GM21381 (cell line): ENCODE measurements around the gene UNC93B1.

ENCODE experiments used
- ATAC-seq: cut with Tn5 transposase; IDR thresholded peaks from one replicate; pipeline ENCODE4 v1.9.1; 2021; ENCODE audit warnings: mild to moderate bottlenecking, moderate library complexity; ENCODE audit not compliant: unreplicated experiment

UNC93B1 gene

DNA sequence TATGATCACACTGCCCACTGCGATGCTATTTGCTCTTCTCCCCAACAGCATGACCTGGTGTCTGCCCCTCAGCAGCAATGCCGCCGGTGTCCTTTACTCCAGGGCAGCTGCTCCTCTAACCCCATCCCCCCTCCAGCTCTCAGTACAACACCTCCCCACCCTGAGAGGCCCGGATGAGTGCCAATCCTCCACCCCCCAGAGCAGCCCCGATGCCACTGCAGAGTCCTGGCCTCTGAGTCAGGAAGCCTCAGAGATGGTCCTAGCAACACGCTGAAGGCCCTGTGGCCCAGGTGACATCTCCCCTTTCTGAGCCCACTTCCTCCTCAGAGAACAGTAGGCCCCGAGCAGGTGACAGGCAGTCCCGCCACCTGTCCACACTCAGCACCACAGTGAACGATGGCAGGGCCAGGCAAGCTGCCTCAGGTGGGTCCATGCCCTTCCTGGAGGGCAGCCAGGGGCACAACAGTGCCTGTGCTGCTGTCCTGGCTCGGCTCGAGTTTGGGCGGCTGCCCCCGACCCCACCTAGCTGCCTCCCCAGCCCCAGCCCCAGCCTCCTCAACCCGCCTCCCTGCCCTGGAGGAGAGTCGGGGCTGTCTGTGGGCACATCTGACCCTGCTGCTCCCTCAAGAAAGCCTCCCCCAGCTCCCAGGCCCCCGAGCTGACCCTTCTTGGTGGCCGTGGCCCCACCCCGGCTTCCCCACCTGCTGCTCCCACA, 22.7 kb upstream of the UNC93B1 start:
- no peak for ATAC-seq

DNA sequence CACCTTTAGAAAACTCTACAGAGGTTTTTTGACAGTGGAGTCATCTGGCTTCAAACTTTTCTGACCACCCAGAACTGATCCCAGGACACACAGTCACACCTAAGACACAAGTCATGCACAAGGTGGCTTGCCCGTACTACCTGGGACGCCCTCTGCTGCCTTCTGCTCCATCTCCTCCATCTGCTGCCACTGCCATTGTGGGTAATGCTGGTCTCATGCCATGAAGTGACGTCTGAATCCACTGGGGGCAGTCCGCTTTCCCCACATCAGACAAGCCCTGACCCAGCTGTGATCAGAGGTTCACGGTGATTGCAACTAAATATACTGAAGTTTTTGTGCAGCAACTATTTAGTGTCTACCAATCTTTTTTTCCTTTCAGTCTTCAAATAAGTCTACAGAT, 21.1 kb upstream of the UNC93B1 start:
- ATAC-seq = no peak

DNA sequence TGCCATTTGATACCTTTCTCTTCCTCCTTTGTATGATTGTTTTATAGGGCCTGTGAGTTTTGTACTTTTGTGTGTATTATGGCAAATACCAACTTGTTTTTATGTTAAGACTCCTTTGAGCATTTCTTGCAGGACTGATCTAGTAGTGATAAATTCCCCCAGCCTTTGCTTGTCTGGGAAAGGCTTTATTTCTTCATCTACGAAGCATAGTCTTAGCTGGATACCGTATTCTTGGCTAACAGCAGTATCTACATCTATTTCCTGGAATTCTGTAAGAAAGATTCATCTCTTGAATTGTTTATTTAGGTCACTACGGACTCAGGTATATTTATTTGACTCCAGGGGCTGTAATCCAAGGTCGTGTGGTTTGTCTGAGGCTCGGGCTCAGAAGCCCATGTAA, 20.6 kb upstream of the UNC93B1 start:
- no peak for ATAC-seq

DNA sequence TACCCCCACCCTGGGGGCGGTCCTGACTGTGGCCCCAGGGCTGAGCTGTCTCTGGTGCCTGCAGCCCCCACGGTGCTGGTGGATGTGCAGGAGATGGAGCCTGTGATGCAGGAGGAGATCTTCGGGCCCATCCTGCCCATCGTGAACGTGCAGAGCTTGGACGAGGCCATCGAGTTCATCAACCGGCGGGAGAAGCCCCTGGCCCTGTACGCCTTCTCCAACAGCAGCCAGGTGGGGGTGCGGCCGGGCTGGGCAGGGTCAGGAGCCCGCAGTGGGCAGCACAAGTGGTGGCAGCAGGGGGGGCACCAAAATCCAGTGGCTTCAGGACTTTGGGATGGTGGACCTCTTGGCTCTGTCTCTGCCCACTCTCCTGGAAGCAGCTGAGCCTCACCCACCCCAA, 18.6 kb upstream of the UNC93B1 start:
- ATAC-seq = no peak

DNA sequence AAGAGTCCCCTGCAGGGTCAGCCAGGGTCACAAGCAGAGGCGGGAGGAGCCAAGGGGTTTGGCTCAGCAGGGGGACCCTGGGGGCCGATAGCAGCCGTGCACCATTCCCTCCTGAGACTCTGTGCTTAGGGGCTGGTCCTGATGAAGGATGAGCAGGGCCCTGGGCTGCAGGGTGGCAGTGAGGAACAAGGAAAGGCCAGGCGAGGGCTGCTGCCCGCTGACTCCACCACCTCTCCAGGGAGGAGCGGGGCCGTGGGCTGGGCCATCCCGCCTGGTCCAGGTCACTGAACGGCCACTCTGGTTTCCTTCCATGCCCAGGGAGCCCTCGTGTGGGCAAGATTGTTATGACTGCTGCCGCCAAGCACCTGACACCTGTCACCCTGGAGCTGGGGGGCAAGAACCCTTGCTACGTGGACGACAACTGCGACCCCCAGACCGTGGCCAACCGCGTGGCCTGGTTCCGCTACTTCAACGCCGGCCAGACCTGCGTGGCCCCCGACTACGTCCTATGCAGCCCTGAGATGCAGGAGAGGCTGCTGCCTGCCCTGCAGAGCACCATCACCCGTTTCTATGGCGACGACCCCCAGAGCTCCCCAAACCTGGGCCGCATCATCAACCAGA, 17.4 kb upstream of the UNC93B1 start:
- ATAC-seq = no peak

DNA sequence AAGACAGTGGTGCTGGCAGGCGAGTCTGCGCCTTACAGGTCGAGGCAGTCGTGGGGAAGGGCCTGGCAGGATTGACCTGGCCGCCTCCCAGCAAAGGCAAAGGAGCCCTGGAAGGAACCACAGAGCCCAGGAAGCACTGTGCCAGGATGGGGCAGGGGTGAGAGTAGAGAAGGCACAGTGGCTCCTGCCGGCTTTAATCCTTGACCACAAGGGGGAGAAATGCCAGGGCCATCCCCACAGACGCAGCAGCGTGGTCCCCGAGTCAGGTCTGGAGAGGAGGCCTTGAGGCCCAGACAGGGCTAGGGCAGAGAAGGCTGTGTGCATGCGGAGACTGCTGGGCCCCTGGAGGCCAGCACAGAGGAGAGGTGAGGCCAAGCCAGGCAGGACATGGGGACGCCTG, 16.7 kb upstream of the UNC93B1 start:
- ATAC-seq = no peak

DNA sequence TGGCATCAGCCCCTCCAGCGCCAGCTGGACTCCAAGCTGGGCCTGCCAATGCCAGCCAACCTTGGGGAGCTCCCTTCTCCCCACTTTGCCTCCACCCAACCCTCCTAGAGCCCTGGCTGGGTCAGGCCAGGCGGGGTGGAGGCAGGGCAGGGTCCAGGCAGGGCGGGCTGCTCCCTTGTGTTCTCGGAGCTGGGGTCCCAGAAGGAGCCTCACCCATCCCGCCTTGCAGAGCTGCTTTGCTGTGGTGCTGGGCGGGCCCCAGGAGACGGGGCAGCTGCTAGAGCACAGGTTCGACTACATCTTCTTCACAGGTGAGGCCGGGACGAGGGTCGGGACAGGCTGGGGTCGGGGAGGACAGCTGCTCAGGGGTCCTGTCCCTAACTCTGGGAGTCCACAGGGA, 15.6 kb upstream of the UNC93B1 start:
- no peak for ATAC-seq

DNA sequence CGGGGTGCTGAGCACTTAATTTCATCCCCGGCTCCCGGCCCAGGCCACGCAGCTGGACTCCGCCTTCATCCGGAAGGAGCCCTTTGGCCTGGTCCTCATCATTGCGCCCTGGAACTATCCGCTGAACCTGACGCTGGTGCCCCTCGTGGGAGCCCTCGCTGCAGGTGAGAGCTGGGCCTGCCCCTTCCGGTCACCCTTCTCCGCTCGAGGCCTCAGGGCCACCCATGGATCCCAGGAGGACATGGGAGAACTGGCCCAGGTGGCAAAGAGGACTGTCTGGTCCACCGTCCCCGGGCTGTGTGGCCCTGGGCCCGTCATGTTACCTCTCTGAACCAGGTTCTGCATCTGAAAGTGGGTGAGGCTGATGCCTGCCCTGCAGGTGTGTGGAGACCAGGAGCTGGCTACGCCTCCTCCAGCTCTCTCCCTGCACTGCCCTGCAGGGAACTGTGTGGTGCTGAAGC, 14.9 kb upstream of the UNC93B1 start:
- ATAC-seq = no peak

DNA sequence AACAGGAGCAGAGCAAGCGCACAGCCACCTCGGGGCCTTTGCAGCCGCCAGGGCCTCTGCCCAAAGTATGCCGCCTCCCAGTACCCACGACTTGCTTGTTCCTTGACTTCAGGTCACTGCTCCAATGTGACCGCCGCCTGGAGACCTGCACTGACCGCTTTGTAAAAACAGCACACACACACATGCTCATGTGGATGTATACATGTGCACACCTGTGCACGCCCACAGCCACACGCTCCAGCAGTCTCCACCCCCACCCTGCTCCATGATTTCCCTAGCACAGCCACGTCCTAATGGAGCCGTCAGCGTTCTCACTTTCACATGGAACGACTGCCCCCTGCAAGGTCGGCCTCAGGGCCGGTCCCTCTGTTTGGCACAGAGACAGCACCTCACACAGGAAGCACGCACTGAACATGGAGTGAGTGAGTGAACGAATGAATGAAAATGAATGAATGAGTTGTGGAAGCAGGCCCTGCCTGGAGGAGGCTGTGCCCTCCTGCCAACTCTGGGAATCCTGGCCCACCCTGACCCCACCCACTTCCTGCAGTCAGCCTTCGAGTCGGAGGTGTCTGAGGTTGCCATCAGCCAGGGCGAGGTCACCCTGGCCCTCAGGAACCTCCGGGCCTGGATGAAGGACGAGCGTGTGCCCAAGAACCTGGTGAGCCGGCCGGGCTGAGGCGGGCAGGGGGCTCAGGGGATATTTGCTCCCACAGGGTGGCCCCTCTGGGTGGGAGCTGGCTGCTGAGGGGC, 14.3 kb upstream of the UNC93B1 start:
- ATAC-seq = no peak

DNA sequence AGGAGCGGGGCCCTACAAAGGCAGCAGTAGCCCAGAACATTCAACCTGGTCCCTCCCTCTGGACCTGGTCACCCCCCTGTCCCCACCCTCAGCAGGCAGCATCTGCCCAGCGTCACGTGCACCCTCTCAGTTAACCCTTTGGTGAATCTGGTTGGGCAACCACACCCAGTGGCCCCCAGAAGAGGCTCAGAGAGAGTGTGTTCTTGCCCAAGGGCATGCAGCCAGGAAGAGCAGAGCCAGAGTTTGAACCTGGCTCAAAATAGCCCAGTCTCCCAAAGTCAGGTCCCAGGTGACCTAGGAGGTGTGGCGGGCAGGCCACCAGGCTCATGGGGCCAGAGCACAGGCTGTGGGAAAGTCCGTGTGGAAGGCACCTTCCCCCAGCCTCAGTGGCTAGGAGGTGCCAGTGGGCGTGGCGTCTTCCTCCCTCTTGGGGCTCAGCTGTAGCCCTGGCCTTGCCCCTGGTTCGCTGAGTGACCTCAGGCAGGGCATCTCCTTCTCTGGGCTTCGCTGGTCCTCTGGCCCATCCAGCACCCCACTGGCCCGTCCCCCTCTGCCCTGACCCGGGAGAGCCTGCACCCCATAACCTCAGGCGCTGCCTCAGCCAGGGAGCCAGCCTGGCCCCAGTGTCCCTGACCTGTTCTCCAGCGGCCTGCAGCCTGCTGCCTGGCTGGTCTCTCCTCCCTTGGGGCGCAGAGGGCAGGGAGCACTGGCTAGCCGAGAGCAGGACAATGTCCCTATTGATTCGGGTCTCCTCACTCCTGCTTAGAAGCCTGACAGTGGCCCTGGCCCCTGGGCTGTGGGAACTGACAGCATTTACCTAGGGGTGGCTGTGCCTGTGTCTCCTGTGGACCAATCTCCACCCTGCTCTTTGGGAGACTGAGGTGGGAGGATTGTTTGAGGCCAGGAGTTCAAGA, 13.3 kb upstream of the UNC93B1 start:
- no peak for ATAC-seq

DNA sequence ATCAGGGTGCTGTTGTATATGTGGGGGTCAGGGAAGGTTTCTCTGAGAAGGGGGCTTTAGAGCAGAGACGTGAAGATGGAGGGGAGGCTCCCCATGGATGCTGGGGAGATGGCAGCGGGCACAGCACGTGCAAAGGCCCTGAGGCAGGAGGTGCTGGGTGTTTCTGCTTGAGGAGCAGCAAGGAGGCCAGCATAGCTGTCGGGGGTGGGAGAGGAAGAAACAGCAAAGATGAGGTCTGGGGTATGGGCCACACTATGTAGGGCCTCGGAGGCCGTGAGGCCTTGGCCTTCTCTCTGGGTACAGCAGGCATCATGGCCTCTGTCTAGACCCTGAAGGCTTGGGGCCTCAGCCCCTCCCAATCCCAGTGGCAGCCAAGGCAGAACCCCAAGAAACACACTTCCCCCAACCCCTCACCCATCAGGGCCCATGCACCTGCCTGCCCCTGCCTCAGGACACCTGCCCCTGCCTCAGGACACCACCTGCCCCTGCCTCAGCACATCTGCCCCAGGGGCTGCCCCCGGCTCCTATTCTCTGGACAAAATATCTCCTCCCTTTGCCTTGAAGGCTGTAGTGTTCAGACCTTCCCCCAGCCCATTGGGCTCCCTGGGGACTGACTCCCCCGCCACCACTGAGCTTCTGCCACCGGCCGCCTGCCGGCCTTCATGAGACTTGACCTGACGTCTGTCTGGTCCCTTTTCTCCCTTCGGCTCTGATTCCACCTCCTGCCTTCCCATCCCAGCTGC, 12.4 kb upstream of the UNC93B1 start:
- no peak for ATAC-seq

DNA sequence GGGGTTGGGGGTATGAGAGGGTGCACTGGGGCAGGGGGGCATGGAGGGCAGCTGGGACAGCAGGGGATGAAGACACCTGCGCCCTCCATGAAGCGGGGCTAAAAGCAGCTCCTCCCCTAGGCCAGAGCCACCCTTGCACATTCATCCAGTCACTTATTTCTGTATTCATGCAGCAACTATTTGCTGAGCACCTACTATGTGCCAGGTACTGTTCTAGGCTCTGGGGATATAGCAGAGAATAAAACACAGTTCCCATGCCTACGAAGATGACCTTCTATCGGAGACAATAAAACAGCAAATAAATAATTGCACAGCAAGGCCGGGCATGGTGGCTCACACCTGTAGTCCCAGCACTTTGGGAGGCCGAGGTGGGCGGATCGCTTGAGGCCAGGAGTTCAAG, 11.6 kb upstream of the UNC93B1 start:
- ATAC-seq = no peak

DNA sequence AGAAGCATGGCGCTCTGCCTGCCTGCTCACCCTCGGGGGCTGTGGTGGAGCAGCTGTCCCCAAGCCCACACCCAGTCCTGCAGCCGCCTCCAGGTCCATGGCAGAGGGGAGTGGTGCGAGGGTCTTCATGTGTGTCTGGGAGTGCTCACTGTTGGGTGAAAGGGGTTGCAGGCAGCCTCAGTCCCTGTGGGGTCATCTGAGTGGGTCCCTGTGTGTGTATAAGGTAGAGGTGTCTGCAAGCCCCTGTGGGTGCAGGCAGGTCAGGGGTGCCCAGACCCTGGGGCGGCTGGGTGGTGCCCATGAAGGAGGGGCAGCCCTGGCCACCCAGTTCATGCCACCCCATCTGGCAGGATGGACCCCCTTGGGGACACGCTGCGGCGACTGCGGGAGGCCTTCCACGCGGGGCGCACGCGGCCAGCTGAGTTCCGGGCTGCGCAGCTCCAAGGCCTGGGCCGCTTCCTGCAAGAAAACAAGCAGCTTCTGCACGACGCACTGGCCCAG, 11.1 kb upstream of the UNC93B1 start:
- no peak for ATAC-seq

DNA sequence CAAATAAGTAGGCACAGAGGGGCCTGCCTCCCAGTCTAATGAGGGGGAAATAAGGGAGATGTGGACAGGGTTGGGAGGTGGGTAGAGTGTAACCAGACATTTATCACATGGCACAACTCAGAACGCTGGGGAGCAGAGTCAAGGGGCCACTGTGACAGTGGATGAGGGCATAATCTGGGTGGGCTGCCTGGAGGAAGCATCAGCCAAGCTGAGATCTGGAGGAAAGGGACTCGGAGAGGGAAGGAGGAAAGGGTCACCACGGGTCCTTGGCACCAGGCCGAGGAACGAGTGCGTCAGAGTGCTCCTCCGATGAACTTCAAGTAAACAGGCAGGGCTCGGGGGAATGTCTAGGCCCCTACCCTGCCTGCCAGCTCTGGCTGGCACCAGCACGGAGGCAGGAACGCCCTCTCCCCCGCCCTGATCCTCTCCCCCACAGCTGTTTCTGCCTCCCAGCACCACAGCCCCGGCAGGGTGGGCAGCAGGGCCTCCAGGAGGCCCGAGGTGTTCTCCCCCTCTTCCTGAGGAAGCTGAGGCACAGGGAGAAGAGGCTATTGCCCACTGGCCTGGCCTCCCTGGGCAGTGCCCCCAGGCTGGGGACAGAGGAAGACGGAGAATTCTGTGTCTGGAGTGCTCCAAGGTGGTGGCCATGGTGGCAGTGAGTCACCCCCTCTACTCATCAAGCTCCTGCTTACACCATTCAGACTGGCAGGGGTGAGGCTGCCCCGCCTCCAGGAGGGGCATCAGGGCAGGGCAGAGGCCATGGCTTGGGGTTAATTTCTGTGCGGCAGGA, 10.5 kb upstream of the UNC93B1 start:
- no peak for ATAC-seq

DNA sequence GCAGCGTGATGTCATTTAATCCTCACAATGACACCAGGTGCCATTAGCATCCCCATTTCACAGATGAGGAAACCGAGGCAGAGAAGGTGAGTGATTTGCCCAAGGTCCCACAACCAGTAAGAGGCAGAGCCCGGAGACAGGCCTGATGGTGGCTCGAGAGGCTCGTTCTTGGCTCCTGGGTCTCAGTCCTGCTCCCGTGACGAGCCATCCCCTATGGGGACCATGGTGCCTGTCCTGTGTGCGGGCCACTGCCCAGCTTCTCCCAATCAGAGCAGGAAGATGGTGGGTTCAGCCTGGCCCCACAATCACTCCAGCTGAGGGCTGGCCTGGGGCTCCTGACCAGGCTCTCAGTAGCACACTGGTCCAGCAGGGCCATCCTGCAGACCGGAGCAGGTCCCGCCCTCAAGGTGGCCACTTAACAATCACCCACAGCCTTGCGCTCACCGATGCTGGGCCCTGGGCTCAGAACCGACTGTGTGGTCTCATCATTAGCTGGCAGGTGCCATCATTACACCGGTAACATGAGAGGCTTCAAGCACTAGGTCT, 9.8 kb upstream of the UNC93B1 start:
- ATAC-seq = no peak

DNA sequence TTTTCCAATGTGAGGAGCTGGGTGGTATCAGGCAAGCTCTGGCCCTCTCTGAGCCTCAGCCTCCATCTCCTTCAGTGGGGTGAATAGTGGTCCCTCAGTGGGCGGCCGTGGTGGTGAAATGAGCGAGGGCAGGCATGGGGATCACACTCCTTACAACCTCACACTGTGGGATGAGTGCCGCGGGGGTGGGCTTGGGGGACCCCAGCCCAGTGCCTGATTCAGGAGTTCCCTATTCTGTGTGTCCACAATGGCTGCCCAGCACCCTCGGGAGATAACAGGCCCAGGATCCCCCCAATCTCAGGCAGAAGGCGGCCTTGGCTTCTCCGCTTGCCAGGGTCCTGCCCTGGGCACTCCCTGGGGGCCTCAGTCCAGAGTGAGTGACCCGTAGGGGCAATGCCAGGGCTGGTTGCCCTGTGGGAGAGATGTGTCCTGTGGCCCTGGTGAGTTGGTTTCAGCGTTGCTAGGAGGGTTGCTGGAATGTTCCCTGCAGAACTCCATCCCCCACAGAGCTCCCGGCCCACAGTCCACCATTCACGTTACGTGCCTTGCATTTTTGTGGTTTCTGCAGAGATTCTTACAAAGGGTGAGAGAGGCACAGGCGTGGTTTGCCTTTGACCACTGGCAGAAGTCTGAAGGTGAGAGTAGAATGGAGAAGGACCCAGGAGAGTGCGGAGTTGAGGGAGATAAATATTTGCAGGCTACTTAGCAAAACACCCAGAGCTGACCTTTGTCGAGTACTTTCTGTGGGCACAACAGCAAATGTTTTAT, 9.1 kb upstream of the UNC93B1 start:
- no peak for ATAC-seq

DNA sequence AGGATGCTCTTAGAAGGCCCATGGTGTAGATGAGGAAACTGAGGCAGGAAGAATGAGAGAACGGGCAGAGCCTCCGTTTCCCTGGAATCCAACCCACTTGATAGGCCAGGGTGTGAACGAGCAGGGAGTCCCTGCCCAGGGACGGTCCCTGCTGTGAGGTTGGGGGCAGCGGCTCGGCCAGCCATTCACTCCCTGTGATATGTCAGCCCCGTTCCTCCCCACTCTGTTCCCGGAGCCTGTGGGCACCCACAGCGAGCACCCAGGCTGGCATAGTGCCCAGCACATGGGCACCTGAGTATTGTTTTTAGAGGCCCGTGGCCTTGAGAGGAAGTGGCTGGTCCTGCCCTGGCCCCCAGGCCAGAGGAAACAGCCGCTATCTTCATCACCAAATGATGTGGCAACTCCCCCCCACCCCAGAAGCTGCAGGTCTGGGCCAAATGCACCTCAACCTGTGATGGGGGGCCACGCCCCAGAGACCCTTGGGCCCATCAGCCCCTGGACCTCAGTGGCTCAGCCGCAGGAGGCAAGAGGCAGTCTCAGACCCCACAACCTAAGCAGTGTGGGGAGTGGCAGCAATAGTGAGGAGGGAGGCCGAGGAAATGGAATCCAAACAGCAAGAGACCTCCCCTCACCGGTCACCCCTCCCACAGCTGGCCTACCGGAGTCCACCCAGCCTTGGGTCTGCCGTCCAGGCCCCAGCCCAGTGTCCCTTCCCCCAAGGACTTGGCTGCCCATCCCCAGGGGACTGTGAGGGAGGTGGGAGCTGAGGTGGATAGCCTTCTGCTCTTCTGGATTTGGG, 8.3 kb upstream of the UNC93B1 start:
- ATAC-seq = no peak
